Mesothelial cell of epicardium (in vitro differentiated cells): ENCODE results near the gene KERA. TPM values are rescaled to one million over a fixed set of nuclear protein-coding genes. Genes with fewer than 3 reads are reported as not detected.
A peak's percentile ranks its signal among the peaks of the same experiment; 100 is the strongest.

ENCODE experiments used
- DNase-seq, 2 experiments: peaks; one replicate each; pipeline ENCODE4 v3.0.0; 2021; ENCODE audit warnings: low spot score in 2 of 2; ENCODE audit not compliant: unreplicated experiment in 2 of 2
- H3K27ac Mint-ChIP-seq: 2 replicates; pipeline ENCODE4 v1.8.0; 2021; ENCODE audit warnings: mixed read lengths
- H3K27me3 Mint-ChIP-seq: 2 replicates; pipeline ENCODE4 v1.8.0; 2021; ENCODE audit warnings: low read depth, mixed read lengths
- H3K36me3 Mint-ChIP-seq: 2 replicates; pipeline ENCODE4 v1.8.0; 2021; ENCODE audit warnings: mixed read lengths
- H3K4me1 Mint-ChIP-seq: 2 replicates; pipeline ENCODE4 v1.8.0; 2021; ENCODE audit warnings: mixed read lengths
- H3K4me3 Mint-ChIP-seq: 2 replicates; pipeline ENCODE4 v1.8.0; 2021; ENCODE audit warnings: mild to moderate bottlenecking, moderate library complexity, mixed read lengths
- H3K9me3 Mint-ChIP-seq: 2 replicates; pipeline ENCODE4 v1.8.0; 2021; ENCODE audit warnings: mixed read lengths
- CTCF ChIP-seq: fragments of 200-600 bp; sonication (generic); IDR thresholded peaks from one replicate; pipeline ENCODE4 v1.5.0; 2021; ENCODE audit warnings: antibody characterized with exemption; ENCODE audit not compliant: unreplicated experiment
- total RNA-seq: library from RNA; stranded (reverse); gene quantifications from 3 replicates; pipeline ENCODE4 v1.2.1, GENCODE V29; 2021

KERA gene
- total RNA-seq, 1 donor from 2014 or later = not detected

GRCh38 chr12:91044586-91044985 is 13.2 kb downstream of the KERA start:
- no peak for DNase-seq
- peaks cover 12% of the 10 kb centered on the region for H3K4me1 Mint-ChIP-seq
- no peak for TF ChIP-seq CTCF
- no peaks in the 10 kb centered on the region for H3K27me3 Mint-ChIP-seq
- H3K4me3 Mint-ChIP-seq = no peak overlapping the region
- H3K27ac Mint-ChIP-seq = no peak overlapping the region
- H3K36me3 Mint-ChIP-seq = no peaks in the 10 kb centered on the region
- no peaks in the 10 kb centered on the region for H3K9me3 Mint-ChIP-seq

GRCh38 chr12:91043408-91043807 is 14.4 kb downstream of the KERA start:
- Mint-ChIP-seq H3K4me1 (peaks cover 12% of the 10 kb centered on the region), H3K27me3 (no peaks in the 10 kb centered on the region), H3K4me3 (no peak overlapping the region), H3K36me3 (no peaks in the 10 kb centered on the region), H3K9me3 (no peaks in the 10 kb centered on the region), H3K27ac (no peak overlapping the region)
- no peak for TF ChIP-seq CTCF
- no peak for DNase-seq

- Mint-ChIP-seq H3K4me3 (no peak overlapping the region), H3K4me1 (peaks cover 33% of the 10 kb centered on the region), H3K36me3 (no peaks in the 10 kb centered on the region), H3K9me3 (no peaks in the 10 kb centered on the region), H3K27ac (no peak overlapping the region), H3K27me3 (no peaks in the 10 kb centered on the region)
- TF ChIP-seq CTCF = no peak
- DNase-seq = no peak
These were observed 17.6 kb downstream of the KERA start for GRCh38 chr12:91040096-91040755.

GRCh38 chr12:91037276-91037675 is 20.5 kb downstream of the KERA start:
- Mint-ChIP-seq H3K27me3 (no peaks in the 10 kb centered on the region), H3K36me3 (no peaks in the 10 kb centered on the region), H3K4me3 (no peak overlapping the region), H3K9me3 (peaks cover 8% of the 10 kb centered on the region), H3K4me1 (peaks cover 30% of the 10 kb centered on the region), H3K27ac (peak overlapping the region; percentile 77)
- no peak for DNase-seq
- TF ChIP-seq CTCF = no peak

DNA sequence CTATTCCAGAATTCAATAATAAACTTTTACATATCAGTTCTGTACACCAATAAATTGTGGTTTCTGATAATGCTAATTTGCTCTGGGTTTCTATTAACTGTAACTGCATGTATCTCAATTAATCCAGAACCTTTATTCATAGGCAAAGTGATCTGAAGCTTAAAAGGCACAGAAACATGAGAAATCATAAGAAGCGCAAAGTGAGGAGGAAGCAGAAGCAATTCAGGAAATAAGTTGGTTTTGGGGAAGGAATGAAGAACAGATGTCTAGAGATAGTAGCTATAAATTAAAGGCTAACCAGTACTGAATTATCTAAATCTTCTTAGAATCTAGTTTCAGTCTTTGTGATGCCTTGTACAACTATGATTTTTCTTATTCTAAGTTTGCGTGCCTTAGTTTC is 24.6 kb downstream of the KERA start:
- DNase-seq = no peak
- H3K4me3 Mint-ChIP-seq = no peak overlapping the region
- peaks cover 12% of the 10 kb centered on the region for H3K9me3 Mint-ChIP-seq
- H3K27ac Mint-ChIP-seq = no peak overlapping the region
- peaks cover 35% of the 10 kb centered on the region for H3K4me1 Mint-ChIP-seq
- H3K27me3 Mint-ChIP-seq = no peaks in the 10 kb centered on the region
- no peak for TF ChIP-seq CTCF
- no peaks in the 10 kb centered on the region for H3K36me3 Mint-ChIP-seq
